Loucy (cell line): Measurements from ENCODE around the gene PCDHGA9.
"Not testable (repeated sequence)": the region's sequence is repeated elsewhere in the genome, so short reads cannot be mapped to it uniquely, and the experiment has no call there.

ENCODE experiments used
- EZH2phosphoT487 ChIP-seq: fragments of 200-600 bp; IDR thresholded peaks from 2 replicates; pipeline ENCODE4 v1.6.1; 2018; ENCODE audit warnings: antibody characterized with exemption, mild to moderate bottlenecking, moderate library complexity, borderline replicate concordance
- TF ChIP-seq, protein P1 (sequence below): fragments of 200-600 bp; sonication (generic); conservative IDR thresholded peaks from 2 replicates; pipeline ENCODE4 v1.5.1; 2014; ENCODE audit warnings: mild to moderate bottlenecking, antibody characterized with exemption, low read length

DNA sequence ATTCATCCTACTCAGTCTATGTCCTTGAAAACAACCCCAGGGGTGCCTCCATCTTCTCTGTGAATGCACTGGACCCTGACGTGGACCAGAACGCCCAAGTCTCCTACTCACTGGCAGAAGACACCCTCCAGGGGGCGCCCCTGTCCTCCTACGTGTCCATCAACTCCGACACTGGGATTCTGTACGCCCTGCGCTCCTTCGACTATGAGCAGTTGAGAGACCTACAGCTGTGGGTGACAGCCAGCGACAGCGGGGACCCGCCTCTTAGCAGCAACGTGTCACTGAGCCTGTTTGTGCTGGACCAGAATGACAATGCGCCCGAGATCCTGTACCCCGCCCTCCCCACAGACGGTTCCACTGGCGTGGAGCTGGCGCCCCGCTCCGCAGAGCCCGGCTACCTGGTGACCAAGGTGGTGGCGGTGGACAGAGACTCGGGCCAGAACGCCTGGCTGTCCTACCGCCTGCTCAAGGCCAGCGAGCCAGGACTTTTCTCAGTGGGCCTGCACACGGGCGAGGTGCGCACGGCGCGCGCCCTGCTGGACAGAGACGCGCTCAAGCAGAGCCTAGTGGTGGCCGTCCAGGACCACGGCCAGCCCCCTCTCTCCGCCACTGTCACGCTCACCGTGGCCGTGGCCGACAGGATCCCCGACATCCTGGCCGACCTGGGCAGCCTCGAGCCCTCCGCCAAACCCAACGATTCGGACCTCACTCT lies 27.0 kb upstream of the PCDHGA9 start:
- not testable (repeated sequence) for TF ChIP-seq EZH2phosphoT487
- TF ChIP-seq, protein P1, sequence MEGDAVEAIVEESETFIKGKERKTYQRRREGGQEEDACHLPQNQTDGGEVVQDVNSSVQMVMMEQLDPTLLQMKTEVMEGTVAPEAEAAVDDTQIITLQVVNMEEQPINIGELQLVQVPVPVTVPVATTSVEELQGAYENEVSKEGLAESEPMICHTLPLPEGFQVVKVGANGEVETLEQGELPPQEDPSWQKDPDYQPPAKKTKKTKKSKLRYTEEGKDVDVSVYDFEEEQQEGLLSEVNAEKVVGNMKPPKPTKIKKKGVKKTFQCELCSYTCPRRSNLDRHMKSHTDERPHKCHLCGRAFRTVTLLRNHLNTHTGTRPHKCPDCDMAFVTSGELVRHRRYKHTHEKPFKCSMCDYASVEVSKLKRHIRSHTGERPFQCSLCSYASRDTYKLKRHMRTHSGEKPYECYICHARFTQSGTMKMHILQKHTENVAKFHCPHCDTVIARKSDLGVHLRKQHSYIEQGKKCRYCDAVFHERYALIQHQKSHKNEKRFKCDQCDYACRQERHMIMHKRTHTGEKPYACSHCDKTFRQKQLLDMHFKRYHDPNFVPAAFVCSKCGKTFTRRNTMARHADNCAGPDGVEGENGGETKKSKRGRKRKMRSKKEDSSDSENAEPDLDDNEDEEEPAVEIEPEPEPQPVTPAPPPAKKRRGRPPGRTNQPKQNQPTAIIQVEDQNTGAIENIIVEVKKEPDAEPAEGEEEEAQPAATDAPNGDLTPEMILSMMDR: 0 out of 2 replicates have a peak, but pooled peaks have one; percentile 18
